Ishikawa (cell line): ENCODE data around the gene GNB1L.

Source experiments
- CEBPB ChIP-seq: IDR thresholded peaks from 2 replicates; pipeline ENCODE4 v1.6.1; 2012
- CREB1 ChIP-seq: IDR thresholded peaks from 2 replicates; pipeline ENCODE4 v1.6.1; 2012; ENCODE audit warnings: low read depth
- EGR1 ChIP-seq: IDR thresholded peaks from 2 replicates; pipeline ENCODE4 v1.6.1; 2012
- EP300 ChIP-seq: IDR thresholded peaks from 2 replicates; pipeline ENCODE4 v1.6.1; 2012; ENCODE audit warnings: borderline replicate concordance
- FOXM1 ChIP-seq: IDR thresholded peaks from 2 replicates; pipeline ENCODE4 v1.6.1; 2012; ENCODE audit warnings: low read depth, borderline replicate concordance
- MAX ChIP-seq: IDR thresholded peaks from 2 replicates; pipeline ENCODE4 v1.6.1; 2012
- NFIC ChIP-seq: IDR thresholded peaks from 2 replicates; pipeline ENCODE4 v1.6.1; 2012
- RAD21 ChIP-seq: IDR thresholded peaks from 2 replicates; pipeline ENCODE4 v1.6.1; 2012; ENCODE audit warnings: low read depth
- REST ChIP-seq: IDR thresholded peaks from 2 replicates; pipeline ENCODE4 v1.6.1; 2012; ENCODE audit warnings: low read depth, mild to moderate bottlenecking
- TAF1 ChIP-seq: IDR thresholded peaks from 2 replicates; pipeline ENCODE4 v1.6.1; 2012; ENCODE audit warnings: low read depth, mild to moderate bottlenecking
- TCF12 ChIP-seq: IDR thresholded peaks from 2 replicates; pipeline ENCODE4 v1.6.1; 2012; ENCODE audit warnings: low read depth
- TEAD4 ChIP-seq: IDR thresholded peaks from 2 replicates; pipeline ENCODE4 v1.6.1; 2012
- YY1 ChIP-seq: IDR thresholded peaks from 2 replicates; pipeline ENCODE4 v1.6.1; 2012; ENCODE audit warnings: low read depth
- ZBTB7A ChIP-seq: IDR thresholded peaks from 2 replicates; pipeline ENCODE4 v1.6.1; 2012; ENCODE audit warnings: low read depth
- TF ChIP-seq, protein P1 (sequence below): IDR thresholded peaks from 2 replicates; pipeline ENCODE4 v1.6.1; 2012

GNB1L gene

GRCh38 chr22:19893363-19893762 lies 38.7 kb upstream of the GNB1L start:
- TF ChIP-seq TAF1 (no peak), CREB1 (no peak), EGR1 (no peak), TCF12 (no peak), REST (no peak), EP300 (no peak), FOXM1 (no peak), ZBTB7A (no peak), NFIC (no peak), YY1 (no peak)
- TF ChIP-seq, protein P1, sequence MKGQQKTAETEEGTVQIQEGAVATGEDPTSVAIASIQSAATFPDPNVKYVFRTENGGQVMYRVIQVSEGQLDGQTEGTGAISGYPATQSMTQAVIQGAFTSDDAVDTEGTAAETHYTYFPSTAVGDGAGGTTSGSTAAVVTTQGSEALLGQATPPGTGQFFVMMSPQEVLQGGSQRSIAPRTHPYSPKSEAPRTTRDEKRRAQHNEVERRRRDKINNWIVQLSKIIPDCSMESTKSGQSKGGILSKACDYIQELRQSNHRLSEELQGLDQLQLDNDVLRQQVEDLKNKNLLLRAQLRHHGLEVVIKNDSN = no peak

DNA sequence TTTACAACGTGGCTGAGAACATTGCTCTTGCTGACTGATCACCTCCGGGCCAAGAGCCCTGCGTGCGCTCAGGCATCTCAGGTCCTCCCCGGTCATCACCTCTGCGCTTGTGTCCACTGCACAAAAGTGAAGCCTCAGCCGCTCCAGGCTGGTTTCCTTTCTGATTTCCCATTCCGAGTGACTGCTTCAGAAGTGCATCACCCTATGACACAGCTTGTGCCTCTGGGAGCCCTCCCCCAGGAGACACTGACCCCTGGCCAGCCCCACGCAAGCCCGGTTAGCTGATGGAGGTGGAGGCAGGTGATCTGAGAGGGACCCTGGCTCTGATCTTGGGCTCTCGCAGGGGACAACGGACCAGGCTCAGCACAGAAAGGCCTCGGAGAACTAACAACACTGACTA lies 38.3 kb upstream of the GNB1L start:
- TF ChIP-seq TEAD4 (no peak), CREB1 (no peak), TAF1 (no peak), FOXM1 (no peak), EGR1 (no peak), TCF12 (no peak), EP300 (no peak), ZBTB7A (no peak), RAD21 (no peak), REST (no peak), CEBPB (no peak), MAX (no peak), YY1 (no peak)
- TF ChIP-seq, protein P1 = no peak

DNA sequence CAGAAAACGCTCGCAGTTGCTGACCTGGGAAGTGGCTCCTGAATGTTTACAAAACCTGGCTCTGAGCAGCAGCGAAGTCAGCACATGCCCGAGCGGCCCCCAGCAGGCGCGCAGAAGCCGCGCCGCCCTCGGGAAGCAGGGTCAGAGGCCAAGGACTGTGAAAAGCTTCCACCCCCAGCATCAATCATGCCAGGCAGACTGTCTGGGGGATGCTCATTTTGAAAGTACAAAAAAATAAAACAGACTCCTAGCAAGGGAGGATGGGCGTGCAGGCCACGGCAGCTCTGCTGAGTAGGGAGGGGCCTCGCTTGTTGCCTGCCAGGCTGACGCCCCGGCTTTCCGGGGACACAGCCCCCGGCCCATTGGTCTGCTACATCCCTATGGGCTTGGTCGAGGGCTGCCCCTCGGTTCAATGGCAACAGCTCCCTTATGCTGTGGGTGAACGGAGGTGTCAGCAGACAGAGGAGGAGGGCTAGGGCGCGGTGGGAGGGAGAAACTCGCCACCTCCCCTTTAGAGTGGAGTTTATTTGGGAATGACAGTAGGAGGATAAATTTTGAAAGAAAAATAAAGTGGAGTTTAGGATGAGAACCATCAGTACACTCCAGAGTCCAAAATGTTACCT lies 37.7 kb upstream of the GNB1L start:
- TF ChIP-seq RAD21 (no peak), YY1 (no peak), TEAD4 (no peak), CREB1 (no peak), NFIC (no peak), MAX (no peak), TCF12 (no peak), TAF1 (no peak), FOXM1 (no peak), ZBTB7A (no peak), EP300 (no peak), REST (no peak)
- TF ChIP-seq, protein P1 = no peak
